Breast epithelium (tissue), 3 donors: Measurements from ENCODE around the gene BAIAP3.

Source experiments
- CTCF ChIP-seq, 3 donors: fragments of 450-650 bp; IDR thresholded peaks; one replicate each; pipeline ENCODE4 v1.5.1; 2016 to 2017; ENCODE audit warnings: antibody characterized with exemption in 3 of 3, mild to moderate bottlenecking in 3 of 3, moderate library complexity in 3 of 3
- POLR2AphosphoS5 ChIP-seq, 3 donors: sonication (generic); formaldehyde crosslinking; IDR thresholded peaks; one replicate each; pipeline ENCODE4 v1.6.1; 2017; ENCODE audit warnings: antibody characterized with exemption in 3 of 3

- TF ChIP-seq CTCF (IDR thresholded peaks at IDR 0.05) (no peak), POLR2AphosphoS5 (IDR thresholded peaks at IDR 0.05) (no peak)
Observed at GRCh38 chr16:1306334-1306733, 27.1 kb upstream of the BAIAP3 start.
